Measurements from ENCODE around the gene IFITM5. TPM values are rescaled to one million over a fixed set of nuclear protein-coding genes. Genes with fewer than 3 reads are reported as not detected.

The IFITM5 gene
- total and polyA plus RNA-seq, 2 of the 8 experiments (the other 6 are each of a cell fraction or from before 2014, with no cell fraction given): not detected

- Histone ChIP-seq H3K23ac (ENCODE audit: insufficient read length) (no peak overlapping the region), H3K56ac (replicated peaks; ENCODE audit: insufficient read length, low read depth, low read length) (peak overlapping the region; percentile 42), H3K36me3 (ENCODE audit: control insufficient read depth in 2 of 4, insufficient read depth in 4 of 4, low read length in 3 of 4) (no peaks in the 10 kb centered on the region), H3K9ac (replicated peaks in 1 of 4; ENCODE audit: extremely low read depth in 1 of 4, low read depth in 3 of 4, low read length in 3 of 4) (no peak overlapping the region), H3K14ac (ENCODE audit: insufficient read length) (no peak overlapping the region), H2BK12ac (ENCODE audit: low read depth, low read length) (peak overlapping the region; percentile 75; the same call in 1 of the 2 replicates), H4K8ac (ENCODE audit: extremely low read depth, insufficient read depth, low read length) (peak overlapping the region; percentile 62; the same call in 1 of the 2 replicates), H3K79me1 (ENCODE audit: low read depth, low read length) (no peaks in the 10 kb centered on the region), H3K79me2 (ENCODE audit: control insufficient read depth in 1 of 2, insufficient read depth in 2 of 2, low read length in 2 of 2) (no peaks in the 10 kb centered on the region), H3K23me2 (ENCODE audit: low read depth, low read length) (no peaks in the 10 kb centered on the region), H2AK5ac (ENCODE audit: low read depth, low read length) (no peak overlapping the region), H4K20me1 (replicated peaks in 1 of 2; ENCODE audit: control insufficient read depth in 1 of 2, insufficient read depth in 2 of 2, low read length in 2 of 2) (no peaks in the 10 kb centered on the region), H3K4me3 (ENCODE audit: extremely low read depth in 1 of 4, insufficient read depth in 2 of 4, low read depth in 3 of 4, low read length in 4 of 4) (no peak overlapping the region), H3K27me3 (replicated peaks in 1 of 4; ENCODE audit: control insufficient read depth in 3 of 4, extremely low read depth in 1 of 4, insufficient read depth in 3 of 4, low read length in 3 of 4) (no peaks in the 10 kb centered on the region), H4K5ac (ENCODE audit: insufficient read length, low read depth, low read length) (no peak overlapping the region), H2AFZ (ENCODE audit: low read length) (0 out of 2 replicates have a peak overlapping the region, but pooled peaks have one; percentile 4), H3K18ac (ENCODE audit: extremely low read depth, low read length) (peak overlapping the region; percentile 78; the same call in 1 of the 2 replicates), H4K91ac (replicated peaks; ENCODE audit: insufficient read length, low read length) (peak overlapping the region; percentile 93), H2BK20ac (ENCODE audit: low read length) (peak overlapping the region; percentile 75), H2BK15ac (ENCODE audit: low read length) (0 out of 2 replicates have a peak overlapping the region, but pooled peaks have one; percentile 88), H3K27ac (ENCODE audit: low read depth, low read length) (no peak overlapping the region), H3K4me2 (ENCODE audit: insufficient read depth in 1 of 2, low read depth in 2 of 2, low read length in 2 of 2) (no peak overlapping the region), H3K9me3 (ENCODE audit: insufficient read depth in 2 of 2, low read depth in 1 of 2, low read length in 1 of 2) (peaks cover 4% of the 10 kb centered on the region in 2 experiments; a peak in 1 of 4 replicates), H3K4me1 (replicated peaks in 1 of 4; ENCODE audit: control insufficient read depth in 3 of 4, insufficient read depth in 4 of 4, low read length in 3 of 4) (peaks cover 0 to 14% (median 2%) of the 10 kb centered on the region in 4 experiments; a peak in 4 of 7 replicates), H2BK120ac (replicated peaks; ENCODE audit: low read depth, low read length) (no peak overlapping the region), H3K4ac (replicated peaks; ENCODE audit: insufficient read length, low read depth, low read length) (peak overlapping the region; percentile 91), H2BK5ac (ENCODE audit: low read depth, low read length) (0 out of 2 replicates have a peak overlapping the region, but pooled peaks have one; percentile 31)
- CTCF ChIA-PET (ENCODE audit: partially characterized antibody): interaction anchor here (1.0 to 2.4 kb wide), 3 partner anchors 10 to 22 kb away, joined by 3 to 6 read pairs (median 4); no protein-coding TSS in a partner anchor
- POLR2A ChIA-PET (ENCODE audit: partially characterized antibody): interaction anchor here (0.7 to 1.8 kb wide), 8 partner anchors 10 to 27 kb away, joined by 3 to 8 read pairs (median 4); partner anchors contain the start of gene IFITM2
- 87% methylated on average over 19 of the region's 19 CpGs; no CpG with 5 or more reads in 1 of the 2 experiments for WGBS, 2 experiments (ENCODE audit: extremely low coverage in 1 of 2, insufficient coverage in 1 of 2, insufficient read length in 1 of 2, insufficient replicate concordance in 2 of 2, low coverage in 1 of 2, low lambda C conversion rate in 2 of 2, missing lambda C conversion rate in 1 of 2)
- no peak for DNase-seq (ENCODE audit: low read depth in 1 of 2, low spot score in 2 of 2)
- TF ChIP-seq SRF (IDR thresholded peaks at IDR 0.05; ENCODE audit: low read depth, low read length): no peak
- no peak for TF ChIP-seq SAP30 (IDR thresholded peaks at IDR 0.05; ENCODE audit: insufficient read depth, insufficient replicate concordance, low read length)
- no peak for TF ChIP-seq RNF2 (IDR thresholded peaks at IDR 0.05; ENCODE audit: borderline replicate concordance, low read depth, low read length, missing control alignments, poor library complexity, severe bottlenecking)
- TF ChIP-seq POLR2AphosphoS5 (IDR thresholded peaks at IDR 0.05; ENCODE audit: low read depth, low read length): no peak
- TF ChIP-seq SP2 (IDR thresholded peaks at IDR 0.05; ENCODE audit: low read length): no peak
- TF ChIP-seq BRCA1 (IDR thresholded peaks at IDR 0.05; ENCODE audit: low read depth, low read length): no peak
- no peak for TF ChIP-seq E2F6 (IDR thresholded peaks at IDR 0.05)
- no peak for TF ChIP-seq EGR1 (IDR thresholded peaks at IDR 0.05; ENCODE audit: borderline replicate concordance, low read depth, low read length)
- no peak for TF ChIP-seq JUND (IDR thresholded peaks at IDR 0.05; ENCODE audit: low read length)
- TF ChIP-seq ATF3 (IDR thresholded peaks at IDR 0.05; ENCODE audit: insufficient read depth, low read depth, low read length): no peak
- FAIRE-seq: no peak
Observed at GRCh38 chr11:326842-327580, 27.7 kb upstream of the IFITM5 start.
